GM23338 (cell line): ENCODE measurements around the gene NGEF. TPM values are rescaled to one million over a fixed set of nuclear protein-coding genes. Genes with fewer than 3 reads are reported as not detected.

Experiments
- ATAC-seq: fragments of 200-7000 bp; cut with Tn5 transposase; 3 replicates; pipeline ENCODE4 v1.9.1; 2020
- DNase-seq: peaks from one replicate; pipeline ENCODE4 v3.0.0-alpha.2; 2015; ENCODE audit warnings: low spot score
- H2AFZ ChIP-seq: fragments of 200-600 bp; sonication (generic); 2 replicates; pipeline ENCODE4 v1.8.0; 2016; ENCODE audit warnings: antibody characterized with exemption, mild to moderate bottlenecking, moderate library complexity
- H3F3A ChIP-seq: fragments of 200-600 bp; sonication (generic); replicated peaks from 2 replicates; pipeline ENCODE4 v1.8.0; 2017; ENCODE audit warnings: antibody characterized with exemption, mixed run types, low read depth
- H3K27ac ChIP-seq: fragments of 200-600 bp; sonication (generic); 2 replicates; pipeline ENCODE4 v1.6.1; 2016; ENCODE audit warnings: low read depth
- H3K27me3 ChIP-seq: fragments of 200-600 bp; sonication (generic); 2 replicates; pipeline ENCODE4 v1.8.0; 2016; ENCODE audit warnings: mild to moderate bottlenecking, mixed run types, moderate library complexity; ENCODE audit not compliant: insufficient read depth
- H3K36me3 ChIP-seq: fragments of 200-600 bp; sonication (generic); 2 replicates; pipeline ENCODE4 v1.8.0; 2016; ENCODE audit warnings: mild to moderate bottlenecking; ENCODE audit not compliant: insufficient read depth
- H3K4me1 ChIP-seq: fragments of 200-600 bp; sonication (generic); 2 replicates; pipeline ENCODE4 v1.8.0; 2016; ENCODE audit warnings: mild to moderate bottlenecking, moderate library complexity; ENCODE audit not compliant: insufficient read depth
- H3K4me2 ChIP-seq: fragments of 200-600 bp; sonication (generic); 2 replicates; pipeline ENCODE4 v1.7.1; 2017; ENCODE audit warnings: mixed run types
- H3K4me3 ChIP-seq: fragments of 200-600 bp; sonication (generic); 2 replicates; pipeline ENCODE4 v1.6.1; 2016; ENCODE audit warnings: mixed run types
- H3K79me2 ChIP-seq: fragments of 200-600 bp; sonication (generic); replicated peaks from 2 replicates; pipeline ENCODE4 v1.8.0; 2017; ENCODE audit warnings: mild to moderate bottlenecking; ENCODE audit not compliant: insufficient read depth
- H3K9me2 ChIP-seq: fragments of 200-600 bp; sonication (generic); 2 replicates; pipeline ENCODE4 v1.8.0; 2017; ENCODE audit not compliant: insufficient read depth
- H4K20me1 ChIP-seq: fragments of 200-600 bp; sonication (generic); replicated peaks from 2 replicates; pipeline ENCODE4 v1.8.0; 2017; ENCODE audit warnings: mild to moderate bottlenecking; ENCODE audit not compliant: insufficient read depth
- H3K27ac Mint-ChIP-seq: 2 replicates; pipeline ENCODE4 v1.8.0; 2020; ENCODE audit warnings: inconsistent platforms, mild to moderate bottlenecking, moderate library complexity, mixed read lengths
- H3K27me3 Mint-ChIP-seq: 3 replicates; pipeline ENCODE4 v1.8.0; 2022; ENCODE audit warnings: low read depth, mild to moderate bottlenecking, moderate library complexity, mixed read lengths, inconsistent platforms; ENCODE audit not compliant: insufficient read depth, poor library complexity
- H3K36me3 Mint-ChIP-seq: 3 replicates; pipeline ENCODE4 v1.8.0; 2021; ENCODE audit warnings: low read depth, mild to moderate bottlenecking, inconsistent platforms, moderate library complexity, mixed read lengths
- H3K4me1 Mint-ChIP-seq: 3 replicates; pipeline ENCODE4 v1.8.0; 2020; ENCODE audit warnings: mild to moderate bottlenecking, inconsistent platforms, mixed read lengths
- H3K4me3 Mint-ChIP-seq: 3 replicates; pipeline ENCODE4 v1.8.0; 2021; ENCODE audit warnings: moderate library complexity, mild to moderate bottlenecking, inconsistent platforms, mixed read lengths
- H3K9me3 Mint-ChIP-seq: 3 replicates; pipeline ENCODE4 v1.8.0; 2020; ENCODE audit warnings: moderate library complexity, mild to moderate bottlenecking, inconsistent platforms, mixed read lengths
- CREB1 ChIP-seq: fragments of 250-450 bp; sonication (Bioruptor Pico); IDR thresholded peaks from 2 replicates; pipeline ENCODE4 v1.5.0; 2020; ENCODE audit warnings: low read depth, mild to moderate bottlenecking, moderate library complexity
- EZH2 ChIP-seq: fragments of 200-600 bp; sonication (generic); IDR thresholded peaks from one replicate; pipeline ENCODE4 v1.8.0; 2017; ENCODE audit warnings: antibody characterized with exemption, mild to moderate bottlenecking, low read depth; ENCODE audit not compliant: unreplicated experiment
- EZH2phosphoT487 ChIP-seq: fragments of 200-600 bp; sonication (generic); IDR thresholded peaks from one replicate; pipeline ENCODE4 v1.8.1; 2018; ENCODE audit warnings: antibody characterized with exemption; ENCODE audit not compliant: unreplicated experiment
- NANOG ChIP-seq: IDR thresholded peaks from 2 replicates; pipeline ENCODE4 v1.6.1; 2016; ENCODE audit warnings: antibody characterized with exemption, borderline replicate concordance
- POLR2AphosphoS5 ChIP-seq: IDR thresholded peaks from 2 replicates; pipeline ENCODE4 v1.6.1; 2016; ENCODE audit warnings: antibody characterized with exemption, low read depth
- STAT1 ChIP-seq: IDR thresholded peaks from one replicate; pipeline ENCODE4 v1.6.1; 2016; ENCODE audit warnings: antibody characterized with exemption; ENCODE audit not compliant: unreplicated experiment
- ZNF114 ChIP-seq: fragments of 250-450 bp; sonication (Bioruptor Pico); IDR thresholded peaks from 2 replicates; pipeline ENCODE4 v1.5.0; 2020; ENCODE audit warnings: mild to moderate bottlenecking, moderate library complexity
- ZNF331 ChIP-seq: fragments of 250-450 bp; sonication (Bioruptor Pico); IDR thresholded peaks from 2 replicates; pipeline ENCODE4 v1.5.0; 2020; ENCODE audit warnings: low read depth, mild to moderate bottlenecking, moderate library complexity
- polyA plus RNA-seq: library from polyadenylated mRNA; unstranded; fragments of >200 nt; fragmentation: Nextera tagmentation; extraction: Ambion mirVana; gene quantifications from 2 replicates; pipeline ENCODE4 v1.2.1, GENCODE V29; 2016
- total RNA-seq: library from RNA; depleted of rRNA; stranded (reverse); fragments of >200 nt; shearing (Covaris generic); gene quantifications from 2 replicates; pipeline ENCODE4 v1.2.3, GENCODE V29; 2014
- TF ChIP-seq, protein P1 (sequence below): IDR thresholded peaks from one replicate; pipeline ENCODE4 v1.6.1; 2018; ENCODE audit warnings: antibody characterized with exemption; ENCODE audit not compliant: unreplicated experiment
- TF ChIP-seq, protein P2 (sequence below): IDR thresholded peaks from 2 replicates; pipeline ENCODE4 v1.6.1; 2016; ENCODE audit warnings: antibody characterized with exemption
- TF ChIP-seq, protein P3 (sequence below), 2 experiments: fragments of 200-600 bp in 1 of 2; sonication (generic) in 1 of 2; conservative IDR thresholded peaks; 2 replicates each; pipeline versions ENCODE4 v1.5.1 to v1.6.1; 2016 to 2017; ENCODE audit warnings: antibody characterized with exemption in 2 of 2, low read depth in 2 of 2, mild to moderate bottlenecking in 2 of 2, moderate library complexity in 1 of 2

The NGEF gene
- total and polyA plus RNA-seq, 2 experiments from 2014 or later: 1.8 to 5.4 TPM

DNA sequence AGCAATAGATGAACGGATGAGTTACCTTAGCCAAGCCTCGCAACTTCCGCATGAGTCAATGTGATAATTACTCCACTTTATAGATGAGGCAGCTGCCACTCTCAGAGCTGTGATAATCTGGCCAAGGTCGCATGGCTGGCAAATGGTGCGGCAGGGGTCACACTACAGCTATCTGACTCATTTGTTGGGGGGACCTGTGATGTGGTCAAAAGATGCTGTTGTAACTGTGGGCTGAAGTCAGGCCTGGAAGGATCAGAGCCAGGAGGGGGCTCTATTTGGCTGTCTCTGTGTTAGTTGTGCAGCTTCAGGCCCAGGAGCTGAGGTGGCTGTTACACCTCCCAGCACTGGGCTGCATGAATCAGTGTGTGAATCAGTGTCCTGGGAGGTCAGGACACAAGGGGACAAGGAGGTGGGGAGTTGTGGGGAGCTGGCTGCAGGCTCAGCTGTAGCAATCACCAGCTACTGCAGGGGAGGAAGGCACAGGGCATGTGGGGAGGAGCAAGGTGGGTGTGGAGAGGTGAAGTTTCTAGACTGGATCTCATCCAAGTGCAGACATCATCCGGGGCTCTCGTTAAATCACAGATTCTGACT lies 33.1 kb downstream of the NGEF start (continued):
- TF ChIP-seq, protein P1, sequence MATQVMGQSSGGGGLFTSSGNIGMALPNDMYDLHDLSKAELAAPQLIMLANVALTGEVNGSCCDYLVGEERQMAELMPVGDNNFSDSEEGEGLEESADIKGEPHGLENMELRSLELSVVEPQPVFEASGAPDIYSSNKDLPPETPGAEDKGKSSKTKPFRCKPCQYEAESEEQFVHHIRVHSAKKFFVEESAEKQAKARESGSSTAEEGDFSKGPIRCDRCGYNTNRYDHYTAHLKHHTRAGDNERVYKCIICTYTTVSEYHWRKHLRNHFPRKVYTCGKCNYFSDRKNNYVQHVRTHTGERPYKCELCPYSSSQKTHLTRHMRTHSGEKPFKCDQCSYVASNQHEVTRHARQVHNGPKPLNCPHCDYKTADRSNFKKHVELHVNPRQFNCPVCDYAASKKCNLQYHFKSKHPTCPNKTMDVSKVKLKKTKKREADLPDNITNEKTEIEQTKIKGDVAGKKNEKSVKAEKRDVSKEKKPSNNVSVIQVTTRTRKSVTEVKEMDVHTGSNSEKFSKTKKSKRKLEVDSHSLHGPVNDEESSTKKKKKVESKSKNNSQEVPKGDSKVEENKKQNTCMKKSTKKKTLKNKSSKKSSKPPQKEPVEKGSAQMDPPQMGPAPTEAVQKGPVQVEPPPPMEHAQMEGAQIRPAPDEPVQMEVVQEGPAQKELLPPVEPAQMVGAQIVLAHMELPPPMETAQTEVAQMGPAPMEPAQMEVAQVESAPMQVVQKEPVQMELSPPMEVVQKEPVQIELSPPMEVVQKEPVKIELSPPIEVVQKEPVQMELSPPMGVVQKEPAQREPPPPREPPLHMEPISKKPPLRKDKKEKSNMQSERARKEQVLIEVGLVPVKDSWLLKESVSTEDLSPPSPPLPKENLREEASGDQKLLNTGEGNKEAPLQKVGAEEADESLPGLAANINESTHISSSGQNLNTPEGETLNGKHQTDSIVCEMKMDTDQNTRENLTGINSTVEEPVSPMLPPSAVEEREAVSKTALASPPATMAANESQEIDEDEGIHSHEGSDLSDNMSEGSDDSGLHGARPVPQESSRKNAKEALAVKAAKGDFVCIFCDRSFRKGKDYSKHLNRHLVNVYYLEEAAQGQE: no peak
- no peak for TF ChIP-seq NANOG

DNA sequence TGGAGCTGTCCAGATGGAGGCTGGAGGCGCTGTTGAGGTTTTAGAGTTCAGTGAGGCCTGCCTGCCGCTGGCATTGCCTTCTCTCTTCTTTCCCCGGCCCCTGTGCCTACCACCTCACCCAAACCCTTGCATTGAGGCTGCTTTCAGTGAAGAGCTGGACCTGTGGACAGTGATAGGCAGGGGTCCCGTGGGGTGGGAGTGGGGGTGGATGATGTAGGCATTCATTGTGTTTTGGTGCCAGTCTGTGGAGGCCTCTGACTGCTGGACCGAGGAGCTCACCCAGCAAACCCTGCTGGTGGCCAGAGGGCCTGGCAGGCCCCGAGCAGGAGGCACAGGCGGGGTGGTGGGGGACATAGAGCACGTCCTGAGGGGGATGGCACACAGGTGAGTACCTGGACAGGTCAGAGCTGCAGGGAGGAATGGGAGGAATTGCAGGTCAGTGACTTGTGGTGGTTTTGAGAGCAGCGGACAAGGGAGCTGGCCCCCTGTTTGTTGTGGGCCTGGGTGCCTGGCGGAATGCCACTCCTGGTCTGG lies 35.6 kb downstream of the NGEF start:
- H3K27me3 Mint-ChIP-seq: peaks cover 5% of the 10 kb centered on the region
- no peak overlapping the region for H3K27ac Mint-ChIP-seq
- no peaks in the 10 kb centered on the region for H3K79me2 ChIP-seq
- H3K27me3 ChIP-seq: no peaks in the 10 kb centered on the region
- H3K4me2 ChIP-seq: no peak overlapping the region
- H3K4me1 ChIP-seq: peaks cover 4% of the 10 kb centered on the region
- ATAC-seq: no peak
- no peaks in the 10 kb centered on the region for H3K36me3 Mint-ChIP-seq
- H3K27ac ChIP-seq: no peak overlapping the region
- H2AFZ ChIP-seq: no peak overlapping the region
- no peaks in the 10 kb centered on the region for H3K36me3 ChIP-seq
- no peak overlapping the region for H3K4me3 ChIP-seq
- no peak for DNase-seq
- no peak overlapping the region for H3K4me3 Mint-ChIP-seq
- H3K9me3 Mint-ChIP-seq: no peaks in the 10 kb centered on the region
- TF ChIP-seq EZH2phosphoT487 (no peak), POLR2AphosphoS5 (no peak), NANOG (no peak), ZNF114 (CRISPR knock-in tag) (no peak), ZNF331 (no peak), EZH2 (no peak), CREB1 (no peak), STAT1 (no peak)
- TF ChIP-seq, protein P2, sequence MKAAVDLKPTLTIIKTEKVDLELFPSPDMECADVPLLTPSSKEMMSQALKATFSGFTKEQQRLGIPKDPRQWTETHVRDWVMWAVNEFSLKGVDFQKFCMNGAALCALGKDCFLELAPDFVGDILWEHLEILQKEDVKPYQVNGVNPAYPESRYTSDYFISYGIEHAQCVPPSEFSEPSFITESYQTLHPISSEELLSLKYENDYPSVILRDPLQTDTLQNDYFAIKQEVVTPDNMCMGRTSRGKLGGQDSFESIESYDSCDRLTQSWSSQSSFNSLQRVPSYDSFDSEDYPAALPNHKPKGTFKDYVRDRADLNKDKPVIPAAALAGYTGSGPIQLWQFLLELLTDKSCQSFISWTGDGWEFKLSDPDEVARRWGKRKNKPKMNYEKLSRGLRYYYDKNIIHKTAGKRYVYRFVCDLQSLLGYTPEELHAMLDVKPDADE: no peak
- TF ChIP-seq, protein P3, sequence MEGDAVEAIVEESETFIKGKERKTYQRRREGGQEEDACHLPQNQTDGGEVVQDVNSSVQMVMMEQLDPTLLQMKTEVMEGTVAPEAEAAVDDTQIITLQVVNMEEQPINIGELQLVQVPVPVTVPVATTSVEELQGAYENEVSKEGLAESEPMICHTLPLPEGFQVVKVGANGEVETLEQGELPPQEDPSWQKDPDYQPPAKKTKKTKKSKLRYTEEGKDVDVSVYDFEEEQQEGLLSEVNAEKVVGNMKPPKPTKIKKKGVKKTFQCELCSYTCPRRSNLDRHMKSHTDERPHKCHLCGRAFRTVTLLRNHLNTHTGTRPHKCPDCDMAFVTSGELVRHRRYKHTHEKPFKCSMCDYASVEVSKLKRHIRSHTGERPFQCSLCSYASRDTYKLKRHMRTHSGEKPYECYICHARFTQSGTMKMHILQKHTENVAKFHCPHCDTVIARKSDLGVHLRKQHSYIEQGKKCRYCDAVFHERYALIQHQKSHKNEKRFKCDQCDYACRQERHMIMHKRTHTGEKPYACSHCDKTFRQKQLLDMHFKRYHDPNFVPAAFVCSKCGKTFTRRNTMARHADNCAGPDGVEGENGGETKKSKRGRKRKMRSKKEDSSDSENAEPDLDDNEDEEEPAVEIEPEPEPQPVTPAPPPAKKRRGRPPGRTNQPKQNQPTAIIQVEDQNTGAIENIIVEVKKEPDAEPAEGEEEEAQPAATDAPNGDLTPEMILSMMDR (conservative IDR thresholded peaks at IDR 0.05; ENCODE audit: low read depth in 2 of 2): no peak
- TF ChIP-seq, protein P1: no peak
- H4K20me1 ChIP-seq: no peaks in the 10 kb centered on the region
- H3K4me1 Mint-ChIP-seq: peaks cover 19% of the 10 kb centered on the region
- no peaks in the 10 kb centered on the region for H3K9me2 ChIP-seq
- H3F3A ChIP-seq: no peaks in the 10 kb centered on the region
